22Rv1 (cell line): ENCODE results near the gene PFKFB2.

Experiments used
- CTCF ChIP-seq: fragments of 450-650 bp; IDR thresholded peaks from 2 replicates; pipeline ENCODE4 v1.5.1; 2017; ENCODE audit warnings: mild to moderate bottlenecking
- ZFX ChIP-seq: fragments of 450-650 bp; IDR thresholded peaks from 2 replicates; pipeline ENCODE4 v1.6.1; 2017; ENCODE audit warnings: antibody characterized with exemption, borderline replicate concordance

- no peak for TF ChIP-seq CTCF
- no peak for TF ChIP-seq ZFX
Measured at GRCh38 chr1:207035877-207036551, 17.1 kb upstream of the PFKFB2 start.
